Vagina (tissue), 2 donors: Measurements from ENCODE around the gene FOCAD.

Experiments
- CTCF ChIP-seq, 3 experiments: fragments of 450-650 bp in 2 of 3; fragments of 200-600 bp in 1 of 3; sonication (generic) in 1 of 3; IDR thresholded peaks; one replicate each; pipeline ENCODE4 v1.5.1; 2017 to 2019; ENCODE audit warnings: antibody characterized with exemption in 3 of 3, mild to moderate bottlenecking in 2 of 3, moderate library complexity in 2 of 3
- POLR2AphosphoS5 ChIP-seq, 2 donors: sonication (generic); formaldehyde crosslinking; IDR thresholded peaks; one replicate each; pipeline ENCODE4 v1.9.0; 2017; ENCODE audit warnings: antibody characterized with exemption in 2 of 2, mild to moderate bottlenecking in 2 of 2, low read depth in 1 of 2; ENCODE audit not compliant: insufficient read depth in 1 of 2

DNA sequence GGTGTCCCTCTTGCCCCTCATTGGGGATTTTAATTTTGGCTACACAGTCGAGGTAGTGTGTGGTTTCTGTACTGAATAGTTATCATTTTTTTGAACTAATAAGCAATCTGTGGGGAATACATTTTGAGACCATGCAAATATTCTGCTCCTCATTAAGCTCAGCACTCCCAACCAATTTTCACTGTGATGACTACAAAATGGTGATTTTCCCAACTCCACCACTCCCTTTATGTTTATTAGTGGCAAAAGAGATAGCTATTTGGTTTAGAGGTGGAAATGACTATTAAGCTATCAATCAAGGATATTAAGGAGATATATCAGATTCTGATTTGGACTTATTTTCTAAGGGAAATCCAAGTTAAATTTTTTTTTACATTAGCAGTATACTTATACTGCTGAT, 62.9 kb downstream of the FOCAD start:
- TF ChIP-seq POLR2AphosphoS5 (IDR thresholded peaks at IDR 0.05; ENCODE audit: insufficient read depth in 1 of 2, low read depth in 1 of 2) (no peak), CTCF (IDR thresholded peaks at IDR 0.05) (no peak)
